ENCODE data around the gene SPTBN2.

- TF ChIP-seq, protein P1, sequence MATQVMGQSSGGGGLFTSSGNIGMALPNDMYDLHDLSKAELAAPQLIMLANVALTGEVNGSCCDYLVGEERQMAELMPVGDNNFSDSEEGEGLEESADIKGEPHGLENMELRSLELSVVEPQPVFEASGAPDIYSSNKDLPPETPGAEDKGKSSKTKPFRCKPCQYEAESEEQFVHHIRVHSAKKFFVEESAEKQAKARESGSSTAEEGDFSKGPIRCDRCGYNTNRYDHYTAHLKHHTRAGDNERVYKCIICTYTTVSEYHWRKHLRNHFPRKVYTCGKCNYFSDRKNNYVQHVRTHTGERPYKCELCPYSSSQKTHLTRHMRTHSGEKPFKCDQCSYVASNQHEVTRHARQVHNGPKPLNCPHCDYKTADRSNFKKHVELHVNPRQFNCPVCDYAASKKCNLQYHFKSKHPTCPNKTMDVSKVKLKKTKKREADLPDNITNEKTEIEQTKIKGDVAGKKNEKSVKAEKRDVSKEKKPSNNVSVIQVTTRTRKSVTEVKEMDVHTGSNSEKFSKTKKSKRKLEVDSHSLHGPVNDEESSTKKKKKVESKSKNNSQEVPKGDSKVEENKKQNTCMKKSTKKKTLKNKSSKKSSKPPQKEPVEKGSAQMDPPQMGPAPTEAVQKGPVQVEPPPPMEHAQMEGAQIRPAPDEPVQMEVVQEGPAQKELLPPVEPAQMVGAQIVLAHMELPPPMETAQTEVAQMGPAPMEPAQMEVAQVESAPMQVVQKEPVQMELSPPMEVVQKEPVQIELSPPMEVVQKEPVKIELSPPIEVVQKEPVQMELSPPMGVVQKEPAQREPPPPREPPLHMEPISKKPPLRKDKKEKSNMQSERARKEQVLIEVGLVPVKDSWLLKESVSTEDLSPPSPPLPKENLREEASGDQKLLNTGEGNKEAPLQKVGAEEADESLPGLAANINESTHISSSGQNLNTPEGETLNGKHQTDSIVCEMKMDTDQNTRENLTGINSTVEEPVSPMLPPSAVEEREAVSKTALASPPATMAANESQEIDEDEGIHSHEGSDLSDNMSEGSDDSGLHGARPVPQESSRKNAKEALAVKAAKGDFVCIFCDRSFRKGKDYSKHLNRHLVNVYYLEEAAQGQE (IDR thresholded peaks at IDR 0.05; ENCODE audit: insufficient replicate concordance, low read depth), result no peak
- no peak for TF ChIP-seq POLR2AphosphoS5 (IDR thresholded peaks at IDR 0.05; ENCODE audit: low read depth)
Observed at GRCh38 chr11:66705587-66706335, 23.3 kb downstream of the SPTBN2 start.

All from HL-60 (cell line).